ENCODE measurements around the gene MRGPRG. TPM values are rescaled to one million over a fixed set of nuclear protein-coding genes. Genes with fewer than 3 reads are reported as not detected.

MRGPRG gene
- total and polyA plus RNA-seq, 4 donors: not detected

DNA sequence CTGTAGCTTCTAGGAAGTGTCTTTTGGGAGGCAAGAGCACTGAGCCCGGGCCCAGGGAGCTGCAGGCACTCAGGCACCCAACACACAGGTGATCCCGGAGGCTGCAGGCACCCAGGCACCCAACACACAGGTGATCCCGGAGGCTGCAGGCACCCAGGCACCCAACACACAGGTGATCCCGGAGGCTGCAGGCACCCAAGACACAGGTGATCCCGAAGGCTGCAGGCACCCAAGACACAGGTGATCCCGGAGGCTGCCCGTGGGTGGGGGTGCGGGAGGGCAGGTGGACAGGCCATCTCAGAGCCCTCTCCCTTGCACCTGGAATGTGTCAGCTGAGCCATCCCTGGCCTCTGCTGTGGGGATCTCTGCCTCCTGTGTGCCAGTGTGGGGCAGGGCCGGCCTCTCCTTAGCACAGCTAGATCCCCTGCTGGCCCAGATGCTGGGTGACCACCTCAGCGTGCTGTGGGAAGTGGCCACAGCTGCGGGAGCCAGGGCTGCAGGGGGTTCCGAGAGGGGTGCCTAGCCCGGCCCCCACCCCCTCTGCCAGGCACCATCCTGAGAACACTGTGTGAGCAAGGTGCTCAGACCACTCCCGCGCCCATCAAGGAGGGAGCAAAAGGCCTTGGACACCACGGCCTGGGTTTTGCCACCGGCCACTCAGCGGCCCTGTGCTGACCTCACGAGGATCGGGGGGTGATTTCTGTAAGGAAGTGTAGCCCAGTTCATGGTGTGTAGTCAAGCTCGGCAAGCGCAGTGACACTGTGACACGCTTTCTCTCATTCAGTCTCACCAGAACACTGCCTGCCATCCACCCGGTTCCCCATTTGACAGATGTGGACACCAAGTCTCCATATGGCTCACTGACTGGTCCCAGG, 14.2 kb downstream of the MRGPRG start:
- ATAC-seq (ENCODE audit: low FRiP score) (no peak), DNase-seq (peak; percentile 41 to 54)
- Histone ChIP-seq H3K36me3 (ENCODE audit: control insufficient read depth in 1 of 2, insufficient read depth in 2 of 2, low read length in 1 of 2) (no peaks in the 10 kb centered on the region), H3K27ac (ENCODE audit: low read depth in 1 of 2, low read length in 2 of 2) (no peak overlapping the region), H3K9me3 (ENCODE audit: control insufficient read depth, low read length) (no peaks in the 10 kb centered on the region), H3K4me3 (ENCODE audit: low read length in 2 of 2) (no peak overlapping the region), H3K4me1 (ENCODE audit: control insufficient read depth in 1 of 2, insufficient read depth in 2 of 2, low read length in 2 of 2) (no peaks in the 10 kb centered on the region), H3K27me3 (ENCODE audit: control insufficient read depth in 1 of 2, insufficient read depth in 2 of 2, low read length in 1 of 2) (no peaks in the 10 kb centered on the region)
- intact Hi-C loops (cut with DNase I): no loop called here
- WGBS, 2 donors: 81 to 91% methylated on average over 22 to 24 of the region's 24 CpGs

DNA sequence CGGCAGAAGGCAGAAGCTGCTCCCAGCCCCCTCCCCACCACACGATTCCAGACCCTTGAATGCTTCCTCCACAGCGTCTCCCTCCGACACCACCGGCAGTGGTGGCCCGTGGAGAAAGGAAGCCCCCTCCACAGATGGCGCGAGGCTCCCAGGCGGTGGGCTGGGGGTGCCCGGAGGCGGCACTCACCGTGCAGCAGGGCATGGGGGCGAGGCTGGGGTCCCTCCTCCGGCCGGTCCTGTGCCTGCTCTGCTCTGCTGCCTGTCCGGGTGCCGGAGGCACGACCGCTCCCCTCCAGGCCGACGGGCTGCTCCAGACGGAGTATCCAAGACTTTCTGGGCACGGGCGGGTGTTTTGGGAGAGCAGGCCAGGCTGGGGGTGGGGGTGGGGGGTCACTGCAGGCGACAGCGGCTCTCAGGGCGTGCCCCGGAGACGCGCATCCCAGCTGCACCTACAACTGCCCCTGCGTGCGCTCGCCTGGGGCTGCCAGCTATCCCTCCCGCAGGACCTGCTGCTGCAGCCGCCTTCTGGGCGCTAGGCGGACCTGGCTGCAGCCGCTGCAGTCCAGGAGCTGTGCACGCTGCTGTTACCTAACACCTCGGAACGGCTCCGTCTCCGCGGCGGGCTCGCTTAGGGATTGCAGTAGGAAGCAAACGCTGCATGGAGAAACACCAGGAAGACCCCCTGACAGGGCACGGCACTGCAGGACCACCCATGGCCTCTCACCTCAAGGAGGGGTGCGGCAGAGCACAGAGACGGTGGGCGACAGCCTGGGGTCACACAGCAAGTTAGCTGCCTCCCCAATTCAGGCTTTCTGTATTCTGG, 15.2 kb downstream of the MRGPRG start:
- H3K27ac ChIP-seq (ENCODE audit: low read depth in 1 of 2, low read length in 2 of 2): no peak overlapping the region
- H3K36me3 ChIP-seq (ENCODE audit: control insufficient read depth in 1 of 2, insufficient read depth in 2 of 2, low read length in 1 of 2): no peaks in the 10 kb centered on the region
- intact Hi-C loops (cut with DNase I): no loop called here
- no peak overlapping the region for H3K4me3 ChIP-seq (ENCODE audit: low read length in 2 of 2)
- 3% methylated on average over 50 to 51 of the region's 51 CpGs for WGBS, 2 donors
- no peaks in the 10 kb centered on the region for H3K9me3 ChIP-seq (ENCODE audit: control insufficient read depth, low read length)
- no peaks in the 10 kb centered on the region for H3K27me3 ChIP-seq (ENCODE audit: control insufficient read depth in 1 of 2, insufficient read depth in 2 of 2, low read length in 1 of 2)
- ATAC-seq (ENCODE audit: low FRiP score) (no peak), DNase-seq (peak; percentile 32 to 70)
- no peaks in the 10 kb centered on the region for H3K4me1 ChIP-seq (ENCODE audit: control insufficient read depth in 1 of 2, insufficient read depth in 2 of 2, low read length in 2 of 2)

DNA sequence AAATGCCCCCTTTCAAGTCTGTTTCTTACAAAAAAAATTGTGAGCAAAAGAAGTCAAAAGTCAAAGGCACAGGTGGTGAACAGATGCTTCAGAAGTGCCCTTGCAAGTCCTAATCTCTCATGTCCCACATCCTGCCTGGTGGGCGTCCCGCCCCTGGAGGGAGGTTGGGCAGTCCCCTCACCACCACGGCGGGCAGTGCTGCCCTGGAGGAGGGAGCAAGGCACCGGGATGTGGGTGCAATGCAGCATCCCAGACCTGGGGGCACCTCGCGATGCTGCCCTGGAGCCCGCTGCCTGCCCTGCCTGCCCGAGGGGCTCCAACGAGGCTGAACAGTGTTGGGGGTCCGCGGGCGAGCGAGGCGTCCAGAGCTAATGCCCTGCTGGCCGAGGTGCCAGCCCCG, 15.9 kb downstream of the MRGPRG start:
- 5 to 8% methylated on average over 17 of the region's 17 CpGs for WGBS, 2 donors
- intact Hi-C loops (cut with DNase I): no loop called here

DNA sequence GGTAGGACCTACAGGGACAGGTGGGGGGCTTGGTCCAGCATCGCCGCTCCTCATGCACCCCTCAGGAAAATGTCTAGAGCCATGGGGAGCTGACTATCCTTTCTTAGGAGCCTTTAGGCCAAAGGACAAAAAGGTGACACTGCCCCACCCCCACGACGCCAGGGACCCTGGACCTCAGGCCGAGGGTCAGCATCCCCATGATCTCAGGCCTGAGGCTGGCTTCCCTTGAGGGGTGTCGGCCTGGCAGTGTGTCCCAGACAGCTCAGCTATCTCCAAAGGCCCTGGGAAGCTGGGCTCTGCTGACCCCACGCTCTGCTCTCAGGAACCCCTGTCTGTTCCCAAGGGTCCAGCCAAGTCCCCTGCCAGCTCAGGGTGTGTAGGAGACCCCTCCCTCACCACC, 16.3 kb downstream of the MRGPRG start:
- WGBS, 2 donors: 63 to 68% methylated on average over 7 of the region's 7 CpGs
- no peaks in the 10 kb centered on the region for H3K27me3 ChIP-seq (ENCODE audit: control insufficient read depth in 1 of 2, insufficient read depth in 2 of 2, low read length in 1 of 2)
- H3K27ac ChIP-seq (ENCODE audit: low read depth in 1 of 2, low read length in 2 of 2): no peak overlapping the region
- H3K4me3 ChIP-seq (ENCODE audit: low read length in 2 of 2): no peak overlapping the region
- no peaks in the 10 kb centered on the region for H3K9me3 ChIP-seq (ENCODE audit: control insufficient read depth, low read length)
- DNase-seq: peak; percentile 23 to 42
- H3K4me1 ChIP-seq (ENCODE audit: control insufficient read depth in 1 of 2, insufficient read depth in 2 of 2, low read length in 2 of 2): no peaks in the 10 kb centered on the region
- no peak for ATAC-seq (ENCODE audit: low FRiP score)
- no peaks in the 10 kb centered on the region for H3K36me3 ChIP-seq (ENCODE audit: control insufficient read depth in 1 of 2, insufficient read depth in 2 of 2, low read length in 1 of 2)
- intact Hi-C loops (cut with DNase I): no loop called here

More for the DNA sequence above, 15.9 kb downstream of the MRGPRG start:
- Histone ChIP-seq H3K9me3 (ENCODE audit: control insufficient read depth, low read length) (no peaks in the 10 kb centered on the region), H3K4me1 (ENCODE audit: control insufficient read depth in 1 of 2, insufficient read depth in 2 of 2, low read length in 2 of 2) (no peaks in the 10 kb centered on the region), H3K27me3 (ENCODE audit: control insufficient read depth in 1 of 2, insufficient read depth in 2 of 2, low read length in 1 of 2) (no peaks in the 10 kb centered on the region), H3K36me3 (ENCODE audit: control insufficient read depth in 1 of 2, insufficient read depth in 2 of 2, low read length in 1 of 2) (no peaks in the 10 kb centered on the region), H3K4me3 (ENCODE audit: low read length in 2 of 2) (no peak overlapping the region), H3K27ac (ENCODE audit: low read depth in 1 of 2, low read length in 2 of 2) (no peak overlapping the region)
- no peak for ATAC-seq (ENCODE audit: low FRiP score)
- peak; percentile 26 to 52 for DNase-seq

DNA sequence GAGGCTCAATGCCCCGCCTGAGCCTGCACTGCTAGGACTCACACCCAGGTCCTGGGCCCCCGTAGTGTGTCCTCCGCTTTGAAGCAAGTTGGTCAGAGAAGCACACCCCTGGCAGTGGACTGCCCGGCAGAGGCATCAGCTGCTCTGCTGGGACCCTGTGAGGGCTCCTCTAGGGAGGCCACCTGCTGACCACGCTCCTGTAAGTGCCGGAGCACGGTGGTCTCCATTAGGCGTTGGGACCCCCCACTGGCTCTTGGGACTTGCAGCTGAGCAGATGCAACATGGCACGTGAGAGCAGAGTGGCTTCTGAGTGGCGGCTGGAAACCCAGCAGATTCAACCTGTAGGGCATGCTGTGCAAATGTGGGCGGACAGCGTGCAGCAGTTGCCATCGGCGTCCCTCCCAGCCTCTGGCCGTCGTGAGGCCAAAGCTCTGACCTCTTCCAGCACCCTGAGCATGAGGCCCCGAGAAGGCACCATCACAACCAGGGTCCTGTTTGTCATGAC, 16.9 kb downstream of the MRGPRG start:
- intact Hi-C loops (cut with DNase I): no loop called here
- no peak for ATAC-seq (ENCODE audit: low FRiP score)

DNA sequence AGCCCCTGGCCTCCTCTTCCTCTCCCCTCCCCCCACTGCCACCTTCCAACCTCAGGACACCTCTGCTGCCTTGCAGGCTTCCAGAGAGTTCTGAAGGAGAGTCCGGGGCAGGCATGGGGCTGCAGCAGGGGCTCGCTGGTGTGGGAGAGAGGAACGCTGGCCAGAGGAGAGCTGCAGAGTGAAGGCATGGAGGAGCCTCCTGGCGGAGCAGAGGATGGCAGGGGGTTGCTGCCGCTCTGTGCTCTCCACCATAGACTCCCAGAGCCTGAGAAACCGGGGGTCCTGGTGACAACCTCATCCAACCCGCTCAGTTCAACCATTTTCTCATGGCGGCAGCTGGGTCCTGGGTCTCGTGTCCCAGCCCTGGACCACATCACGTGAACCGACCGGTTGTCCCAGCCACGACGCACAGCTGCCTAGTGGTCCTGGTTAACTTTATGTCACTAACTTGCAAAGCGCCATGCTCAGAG, 17.5 kb downstream of the MRGPRG start:
- H3K27ac ChIP-seq (ENCODE audit: low read depth in 1 of 2, low read length in 2 of 2): no peak overlapping the region
- no peaks in the 10 kb centered on the region for H3K27me3 ChIP-seq (ENCODE audit: control insufficient read depth in 1 of 2, insufficient read depth in 2 of 2, low read length in 1 of 2)
- no peaks in the 10 kb centered on the region for H3K4me1 ChIP-seq (ENCODE audit: control insufficient read depth in 1 of 2, insufficient read depth in 2 of 2, low read length in 2 of 2)
- ATAC-seq (ENCODE audit: low FRiP score): no peak
- H3K4me3 ChIP-seq (ENCODE audit: low read length in 2 of 2): no peak overlapping the region
- peak; percentile 38 to 70 for DNase-seq
- 87 to 88% methylated on average over 15 of the region's 15 CpGs for WGBS, 2 donors
- no peaks in the 10 kb centered on the region for H3K9me3 ChIP-seq (ENCODE audit: control insufficient read depth, low read length)
- no peaks in the 10 kb centered on the region for H3K36me3 ChIP-seq (ENCODE audit: control insufficient read depth in 1 of 2, insufficient read depth in 2 of 2, low read length in 1 of 2)
- intact Hi-C loops (cut with DNase I): no loop called here

More for the DNA sequence above, 16.9 kb downstream of the MRGPRG start:
- no peak overlapping the region for H3K27ac ChIP-seq (ENCODE audit: low read depth in 1 of 2, low read length in 2 of 2)
- H3K9me3 ChIP-seq (ENCODE audit: control insufficient read depth, low read length): no peaks in the 10 kb centered on the region
- WGBS, 2 donors: 83 to 87% methylated on average over 16 to 17 of the region's 17 CpGs
- no peaks in the 10 kb centered on the region for H3K27me3 ChIP-seq (ENCODE audit: control insufficient read depth in 1 of 2, insufficient read depth in 2 of 2, low read length in 1 of 2)
- no peak overlapping the region for H3K4me3 ChIP-seq (ENCODE audit: low read length in 2 of 2)
- H3K4me1 ChIP-seq (ENCODE audit: control insufficient read depth in 1 of 2, insufficient read depth in 2 of 2, low read length in 2 of 2): no peaks in the 10 kb centered on the region
- peak; percentile 33 to 66 for DNase-seq
- H3K36me3 ChIP-seq (ENCODE audit: control insufficient read depth in 1 of 2, insufficient read depth in 2 of 2, low read length in 1 of 2): no peaks in the 10 kb centered on the region

DNA sequence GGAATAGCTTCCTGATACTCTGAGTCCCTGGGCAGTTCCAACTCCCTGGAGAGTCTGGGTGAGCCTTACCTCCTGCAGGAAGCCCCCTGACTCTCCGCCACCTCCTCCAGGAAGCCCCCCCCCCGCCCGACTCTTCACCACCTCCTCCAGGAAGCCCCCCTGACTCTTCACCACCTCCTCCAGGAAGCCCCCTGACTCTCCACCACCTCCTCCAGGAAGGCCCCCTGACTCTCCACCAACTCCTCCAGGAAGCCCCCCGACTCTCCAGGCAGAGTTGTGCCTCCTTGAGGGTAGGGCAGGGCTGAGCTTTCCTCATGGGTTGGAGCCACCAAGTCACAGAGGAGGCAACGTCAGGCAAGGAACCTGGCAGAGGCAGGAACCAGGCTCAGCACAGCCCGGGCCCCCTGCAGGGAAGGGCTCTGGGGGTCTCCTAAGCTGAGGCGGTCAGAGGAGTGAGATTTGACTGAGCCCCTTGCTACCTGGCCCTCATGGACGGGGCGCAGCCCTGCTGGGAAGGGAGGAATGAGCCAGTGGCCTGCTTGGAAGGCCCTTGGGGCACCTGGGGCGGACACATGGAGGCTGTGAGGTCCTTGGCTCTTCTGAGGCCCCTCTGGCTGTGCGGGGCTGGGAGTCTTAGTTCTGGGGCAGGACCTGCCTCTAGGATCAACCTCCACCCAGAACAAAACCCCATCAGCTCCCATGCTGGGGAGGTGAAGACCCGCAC, 18.1 kb downstream of the MRGPRG start:
- peak; percentile 35 to 59 for DNase-seq
- Histone ChIP-seq H3K36me3 (ENCODE audit: control insufficient read depth in 1 of 2, insufficient read depth in 2 of 2, low read length in 1 of 2) (no peaks in the 10 kb centered on the region), H3K9me3 (ENCODE audit: control insufficient read depth, low read length) (no peaks in the 10 kb centered on the region), H3K4me3 (ENCODE audit: low read length in 2 of 2) (no peak overlapping the region), H3K27me3 (ENCODE audit: control insufficient read depth in 1 of 2, insufficient read depth in 2 of 2, low read length in 1 of 2) (no peaks in the 10 kb centered on the region), H3K4me1 (ENCODE audit: control insufficient read depth in 1 of 2, insufficient read depth in 2 of 2, low read length in 2 of 2) (no peaks in the 10 kb centered on the region), H3K27ac (ENCODE audit: low read depth in 1 of 2, low read length in 2 of 2) (no peak overlapping the region)
- 73 to 85% methylated on average over 12 of the region's 12 CpGs for WGBS, 2 donors
- ATAC-seq (ENCODE audit: low FRiP score): no peak
- intact Hi-C loops (cut with DNase I): no loop called here

DNA sequence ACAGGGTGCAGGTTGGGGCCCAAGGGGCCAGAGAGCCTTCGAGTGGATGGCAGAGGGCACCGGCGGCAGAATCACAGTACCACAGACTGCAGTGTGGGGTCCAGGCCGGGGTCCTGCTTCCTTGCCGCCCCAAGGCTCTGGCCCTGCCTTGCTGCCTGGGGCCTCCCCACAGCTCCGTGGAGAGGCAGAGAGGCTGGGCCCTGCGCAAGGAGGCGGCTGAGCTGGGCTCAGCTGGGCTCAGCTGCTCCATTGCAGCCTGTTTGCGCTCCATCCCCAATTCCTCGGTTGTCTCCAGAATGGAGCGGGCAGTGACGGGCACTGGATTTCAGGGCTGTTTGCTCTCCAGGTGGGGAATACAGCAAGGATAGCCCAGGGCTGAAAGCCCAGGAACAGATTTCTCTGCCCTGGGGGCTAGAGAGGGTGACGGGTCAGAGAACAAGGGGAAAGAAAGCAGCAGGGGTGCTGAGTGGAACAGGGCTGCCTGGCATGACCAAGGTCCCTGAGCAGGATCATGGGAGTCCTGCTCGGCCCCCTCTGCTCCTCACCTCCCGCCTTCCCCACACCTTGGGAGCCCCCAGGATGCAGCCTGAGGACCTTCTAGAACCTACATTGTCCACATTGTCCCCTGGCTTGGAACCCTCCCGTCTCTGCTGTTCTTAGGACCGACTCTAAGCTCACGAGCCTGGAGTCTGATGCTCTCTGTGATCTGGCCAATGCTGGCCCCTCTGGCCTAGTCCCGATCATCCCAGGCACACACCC, 18.9 kb downstream of the MRGPRG start:
- Histone ChIP-seq H3K9me3 (ENCODE audit: control insufficient read depth, low read length) (no peaks in the 10 kb centered on the region), H3K4me3 (ENCODE audit: low read length in 2 of 2) (no peak overlapping the region), H3K27me3 (ENCODE audit: control insufficient read depth in 1 of 2, insufficient read depth in 2 of 2, low read length in 1 of 2) (no peaks in the 10 kb centered on the region), H3K36me3 (ENCODE audit: control insufficient read depth in 1 of 2, insufficient read depth in 2 of 2, low read length in 1 of 2) (no peaks in the 10 kb centered on the region), H3K27ac (ENCODE audit: low read depth in 1 of 2, low read length in 2 of 2) (no peak overlapping the region), H3K4me1 (ENCODE audit: control insufficient read depth in 1 of 2, insufficient read depth in 2 of 2, low read length in 2 of 2) (no peaks in the 10 kb centered on the region)
- intact Hi-C loops (cut with DNase I): no loop called here
- ATAC-seq (ENCODE audit: low FRiP score) (no peak), DNase-seq (peak; percentile 30 to 54)
- WGBS, 2 donors: 87 to 88% methylated on average over 17 to 19 of the region's 19 CpGs
